Type B pancreatic cell (in vitro differentiated cells): Measurements from ENCODE around the gene ADRB2. TPM values are rescaled to one million over a fixed set of nuclear protein-coding genes. Genes with fewer than 3 reads are reported as not detected.

Source experiments
- DNase-seq: peaks from one replicate; pipeline ENCODE4 v3.0.0; 2021; ENCODE audit warnings: mixed read lengths; ENCODE audit not compliant: unreplicated experiment; ENCODE audit errors: extremely low spot score
- H3K27ac Mint-ChIP-seq: 2 replicates; pipeline ENCODE4 v1.8.0; 2021; ENCODE audit warnings: mild to moderate bottlenecking, mixed read lengths
- H3K27me3 Mint-ChIP-seq: 2 replicates; pipeline ENCODE4 v1.8.0; 2021; ENCODE audit warnings: mixed read lengths
- H3K36me3 Mint-ChIP-seq: 2 replicates; pipeline ENCODE4 v1.8.0; 2021; ENCODE audit warnings: mixed read lengths
- H3K4me1 Mint-ChIP-seq: one replicate; pipeline ENCODE4 v1.8.0; 2021; ENCODE audit warnings: mixed read lengths; ENCODE audit not compliant: unreplicated experiment
- H3K4me3 Mint-ChIP-seq: 2 replicates; pipeline ENCODE4 v1.8.0; 2021; ENCODE audit warnings: mild to moderate bottlenecking, mixed read lengths
- H3K9me3 Mint-ChIP-seq: 2 replicates; pipeline ENCODE4 v1.8.0; 2021; ENCODE audit warnings: mixed read lengths
- CTCF ChIP-seq: fragments of 200-600 bp; sonication (generic); conservative IDR thresholded peaks from 2 replicates; pipeline ENCODE4 v1.5.0; 2021; ENCODE audit warnings: antibody characterized with exemption, mild to moderate bottlenecking
- total RNA-seq: library from RNA; stranded (reverse); gene quantifications from 2 replicates; pipeline ENCODE4 v1.2.1, GENCODE V29; 2021; ENCODE audit warnings: low replicate concordance

Gene ADRB2
- total RNA-seq, 1 donor from 2014 or later: 1.3 TPM

GRCh38 chr5:148827723-148828122 is 1.3 kb downstream of the ADRB2 start:
- TF ChIP-seq CTCF: no peak
- Mint-ChIP-seq H3K27ac (no peak overlapping the region), H3K4me3 (peak overlapping the region; percentile 92), H3K4me1 (peaks cover 16% of the 10 kb centered on the region), H3K27me3 (peaks cover 81% of the 10 kb centered on the region), H3K9me3 (no peaks in the 10 kb centered on the region), H3K36me3 (no peaks in the 10 kb centered on the region)
- no peak for DNase-seq

- Mint-ChIP-seq H3K9me3 (no peaks in the 10 kb centered on the region), H3K27me3 (peaks cover 75% of the 10 kb centered on the region), H3K27ac (no peak overlapping the region), H3K4me3 (peak overlapping the region; percentile 92), H3K36me3 (no peaks in the 10 kb centered on the region), H3K4me1 (peaks cover 16% of the 10 kb centered on the region)
- TF ChIP-seq CTCF: no peak
- no peak for DNase-seq
Measured at GRCh38 chr5:148828511-148829247, 2.3 kb downstream of the ADRB2 start.

GRCh38 chr5:148829248-148829594 is 2.8 kb downstream of the ADRB2 start:
- TF ChIP-seq CTCF: no peak
- Mint-ChIP-seq H3K27me3 (peaks cover 74% of the 10 kb centered on the region), H3K9me3 (no peaks in the 10 kb centered on the region), H3K27ac (no peak overlapping the region), H3K36me3 (no peaks in the 10 kb centered on the region), H3K4me1 (peaks cover 16% of the 10 kb centered on the region), H3K4me3 (peak overlapping the region; percentile 92)
- DNase-seq: no peak

- no peak for TF ChIP-seq CTCF
- peaks cover 71% of the 10 kb centered on the region for H3K27me3 Mint-ChIP-seq
- no peaks in the 10 kb centered on the region for H3K36me3 Mint-ChIP-seq
- no peak for DNase-seq
- H3K27ac Mint-ChIP-seq: no peak overlapping the region
- peaks cover 16% of the 10 kb centered on the region for H3K4me1 Mint-ChIP-seq
- no peaks in the 10 kb centered on the region for H3K9me3 Mint-ChIP-seq
- H3K4me3 Mint-ChIP-seq: peak overlapping the region; percentile 46
Measured at GRCh38 chr5:148829734-148830133, 3.3 kb downstream of the ADRB2 start.

- H3K36me3 Mint-ChIP-seq: no peaks in the 10 kb centered on the region
- peaks cover 16% of the 10 kb centered on the region for H3K4me1 Mint-ChIP-seq
- H3K9me3 Mint-ChIP-seq: no peaks in the 10 kb centered on the region
- no peak for TF ChIP-seq CTCF
- H3K4me3 Mint-ChIP-seq: no peak overlapping the region
- DNase-seq: no peak
- peaks cover 66% of the 10 kb centered on the region for H3K27me3 Mint-ChIP-seq
- no peak overlapping the region for H3K27ac Mint-ChIP-seq
Measured at GRCh38 chr5:148830211-148830610, 3.8 kb downstream of the ADRB2 start.
